Gastrocnemius medialis (tissue), 4 donors: ENCODE measurements around the gene ZNF26. TPM values are rescaled to one million over a fixed set of nuclear protein-coding genes. Genes with fewer than 3 reads are reported as not detected.

Source experiments
- ATAC-seq, 2 donors: fragments of 150-250 bp; one replicate each; pipeline ENCODE4 v1.9.1; 2016
- DNase-seq, 2 donors: peaks; one replicate each; pipeline ENCODE4 v3.0.0-alpha.2; 2019
- H3K27ac ChIP-seq, 4 donors: fragments of 200-600 bp; sonication (generic); 1 replicate in 1 of 4; 2 replicates in 3 of 4; pipeline ENCODE4 v1.5.1; 2016 to 2018; ENCODE audit warnings: mild to moderate bottlenecking in 2 of 4, moderate library complexity in 1 of 4
- H3K27me3 ChIP-seq, 3 donors: fragments of 200-600 bp; sonication (generic) in 2 of 3; 1 replicate in 1 of 3; 2 replicates in 2 of 3; pipeline versions ENCODE4 v1.5.1 to v1.6.0; 2016 to 2019; ENCODE audit warnings: mild to moderate bottlenecking in 1 of 3, moderate library complexity in 1 of 3
- H3K36me3 ChIP-seq, 2 donors: fragments of 200-600 bp; sonication (generic) in 1 of 2; one replicate each; pipeline ENCODE4 v1.5.1; 2017 to 2018
- H3K4me1 ChIP-seq, 2 donors: fragments of 200-600 bp; sonication (generic) in 1 of 2; one replicate each; pipeline ENCODE4 v1.5.1; 2016 to 2017; ENCODE audit warnings: mild to moderate bottlenecking in 2 of 2
- H3K4me3 ChIP-seq, 4 donors: fragments of 200-600 bp; sonication (generic) in 3 of 4; 1 replicate in 1 of 4; 2 replicates in 3 of 4; pipeline ENCODE4 v1.5.1; 2016 to 2019; ENCODE audit warnings: mild to moderate bottlenecking in 2 of 4
- H3K9me3 ChIP-seq, 3 donors: fragments of 200-600 bp; sonication (generic) in 2 of 3; 1 replicate in 1 of 3; 2 replicates in 2 of 3; pipeline ENCODE4 v1.5.1; 2016 to 2019
- CTCF ChIP-seq, 5 experiments: fragments of 450-650 bp in 3 of 5; fragments of 200-600 bp in 2 of 5; sonication (generic) in 2 of 5; IDR thresholded peaks in 4 of 5; conservative IDR thresholded peaks in 1 of 5; 1 replicate in 4 of 5; 2 replicates in 1 of 5; pipeline ENCODE4 v1.5.1; 2016 to 2019; ENCODE audit warnings: antibody characterized with exemption in 5 of 5, mild to moderate bottlenecking in 3 of 5, moderate library complexity in 3 of 5
- POLR2A ChIP-seq, 2 donors: fragments of 450-650 bp; IDR thresholded peaks; one replicate each; pipeline ENCODE4 v1.6.1; 2017; ENCODE audit warnings: antibody characterized with exemption in 2 of 2, mild to moderate bottlenecking in 2 of 2, moderate library complexity in 2 of 2
- in situ Hi-C, 4 donors: fragments of 200-750 bp; cut with MboI; loops; one replicate each; pipeline versions ENCODE4 v1.15.0 to v1.8.0; 2017; ENCODE audit warnings: low sequenced_read_pairs in 4 of 4
- intact Hi-C: fragments of 100-400 bp; cut with DNase I; formaldehyde crosslinking; loops from one replicate; pipeline ENCODE4 v1.15.1; 2023; ENCODE audit warnings: low total_unique reads
- total RNA-seq, 4 donors: library from RNA; depleted of rRNA; stranded (reverse); fragments of >200 nt; gene quantifications; one replicate each; pipeline versions ENCODE4 v1.1.0 to v1.2.3, GENCODE V29; 2016

The ZNF26 gene
- total RNA-seq, 4 donors from 2014 or later: 1.2 to 12.3 (median 2.6) TPM

- ATAC-seq (no peak), DNase-seq (no peak)
- in situ Hi-C loops: no loop called here
- peaks cover 23 to 84% of the 10 kb centered on the region in 2 donors for H3K36me3 ChIP-seq
- H3K27me3 ChIP-seq: peaks cover 0 to 14% (median 0%) of the 10 kb centered on the region in 3 donors
- no peaks in the 10 kb centered on the region for H3K4me1 ChIP-seq
- intact Hi-C loops: no loop called here
- no peak overlapping the region for H3K27ac ChIP-seq
- TF ChIP-seq POLR2A (IDR thresholded peaks at IDR 0.05): no peak
- no peak for TF ChIP-seq CTCF (IDR thresholded peaks at IDR 0.05 in 4 of 5, conservative IDR thresholded peaks at IDR 0.05 in 1 of 5)
- peaks cover 49 to 90% (median 70%) of the 10 kb centered on the region in 3 donors for H3K9me3 ChIP-seq
- H3K4me3 ChIP-seq: peak overlapping the region in 1 of 4 donors; percentile 29
These were observed 72.3 kb downstream of the ZNF26 start for GRCh38 chr12:133058203-133059113.

GRCh38 chr12:133061954-133062353 is 75.8 kb downstream of the ZNF26 start:
- H3K27ac ChIP-seq: no peak overlapping the region
- no peak for TF ChIP-seq POLR2A (IDR thresholded peaks at IDR 0.05)
- no peak for TF ChIP-seq CTCF (IDR thresholded peaks at IDR 0.05 in 4 of 5, conservative IDR thresholded peaks at IDR 0.05 in 1 of 5)
- intact Hi-C loops: no loop called here
- no peak overlapping the region for H3K4me3 ChIP-seq
- in situ Hi-C loops: no loop called here
- DNase-seq: no peak
- peaks cover 40 to 96% (median 95%) of the 10 kb centered on the region in 3 donors for H3K9me3 ChIP-seq
- ATAC-seq: no peak
- peaks cover 0 to 14% (median 0%) of the 10 kb centered on the region in 3 donors for H3K27me3 ChIP-seq
- no peaks in the 10 kb centered on the region for H3K4me1 ChIP-seq
- peaks cover 4 to 61% of the 10 kb centered on the region in 2 donors for H3K36me3 ChIP-seq

- DNase-seq (no peak), ATAC-seq (no peak)
- Histone ChIP-seq H3K27me3 (peaks cover 0 to 10% (median 0%) of the 10 kb centered on the region in 3 donors), H3K36me3 (peaks cover 4 to 49% of the 10 kb centered on the region in 2 donors), H3K27ac (no peak overlapping the region), H3K4me3 (no peak overlapping the region), H3K4me1 (no peaks in the 10 kb centered on the region), H3K9me3 (peaks cover 31 to 93% (median 85%) of the 10 kb centered on the region in 3 donors)
- in situ Hi-C loops: no loop called here
- intact Hi-C loops: no loop called here
- TF ChIP-seq POLR2A (IDR thresholded peaks at IDR 0.05) (no peak), CTCF (IDR thresholded peaks at IDR 0.05 in 4 of 5, conservative IDR thresholded peaks at IDR 0.05 in 1 of 5) (no peak)
These were observed 77.4 kb downstream of the ZNF26 start for GRCh38 chr12:133063556-133063955.

GRCh38 chr12:133073836-133074235 is 87.7 kb downstream of the ZNF26 start:
- Histone ChIP-seq H3K4me3 (no peak overlapping the region), H3K27me3 (no peaks in the 10 kb centered on the region), H3K4me1 (no peaks in the 10 kb centered on the region), H3K36me3 (no peaks in the 10 kb centered on the region), H3K27ac (no peak overlapping the region), H3K9me3 (peaks cover 10 to 77% (median 37%) of the 10 kb centered on the region in 3 donors)
- TF ChIP-seq CTCF (IDR thresholded peaks at IDR 0.05 in 4 of 5, conservative IDR thresholded peaks at IDR 0.05 in 1 of 5): no peak
- ATAC-seq (no peak), DNase-seq (no peak)
- intact Hi-C loops: no loop called here
- in situ Hi-C loops: no loop called here

Other genes starting within 250 kb of the ZNF26 start
- 10 to 100 TPM; 29.6 to 44.9 (median 34.6) TPM for gene ANKLE2, start 224.5 kb upstream of the ZNF26 start, total RNA-seq
- 10 to 100 TPM; 30.0 to 50.0 (median 39.6) TPM for gene GOLGA3, start 157.5 kb upstream of the ZNF26 start, total RNA-seq
- 10 to 100 TPM; 10.8 to 19.6 (median 12.1) TPM for gene CHFR, start 98.8 kb upstream of the ZNF26 start, total RNA-seq
- gene ZNF605, start 30.1 kb upstream of the ZNF26 start, total RNA-seq: 1 to 10 TPM; 2.1 to 4.6 (median 2.2) TPM
- 10 to 100 TPM in 2 of 4 donors, 1 to 10 TPM in 2; 5.3 to 20.9 (median 13.5) TPM for gene ZNF84, start 51.1 kb downstream of the ZNF26 start, total RNA-seq
- gene ZNF140, start 94.6 kb downstream of the ZNF26 start, total RNA-seq: 10 to 100 TPM in 2 of 4 donors, 1 to 10 TPM in 2; 5.4 to 14.5 (median 9.0) TPM
- gene ZNF891, start 143.9 kb downstream of the ZNF26 start, total RNA-seq: 1 to 10 TPM in 1 of 4 donors, under 1 TPM in 3; 0.19 to 1.5 (median 0.51) TPM
- 1 to 10 TPM; 3.0 to 8.3 (median 4.3) TPM for gene ZNF10, start 144.3 kb downstream of the ZNF26 start, total RNA-seq
- gene ZNF268, start 195.1 kb downstream of the ZNF26 start, total RNA-seq: 1 to 10 TPM; 3.8 to 8.9 (median 4.3) TPM
- not detected for gene ANHX, start 249.5 kb downstream of the ZNF26 start, total RNA-seq